SU-DHL-6 (cell line): ENCODE data around the gene CXCL5.

ENCODE experiments used
- H2AFZ ChIP-seq: fragments of 200-600 bp; sonication (generic); 2 replicates; pipeline ENCODE4 v1.6.1; 2014; ENCODE audit warnings: low read depth, mild to moderate bottlenecking, moderate library complexity, mixed read lengths, antibody characterized with exemption, low read length; ENCODE audit not compliant: severe bottlenecking
- H3F3A ChIP-seq: fragments of 200-600 bp; shearing (Covaris generic); 2 replicates; pipeline ENCODE4 v1.6.0; 2016; ENCODE audit warnings: antibody characterized with exemption, mild to moderate bottlenecking; ENCODE audit not compliant: insufficient read depth
- H3K27ac ChIP-seq: fragments of 200-600 bp; sonication (generic); 2 replicates; pipeline ENCODE4 v1.5.1; 2016; ENCODE audit warnings: low read depth, mild to moderate bottlenecking, low read length, moderate library complexity, mixed read lengths
- H3K27me3 ChIP-seq: fragments of 200-600 bp; sonication (generic), shearing (Covaris generic); 2 replicates; pipeline ENCODE4 v1.6.0; 2014; ENCODE audit warnings: mild to moderate bottlenecking, low read length
- H3K36me3 ChIP-seq: fragments of 200-600 bp; sonication (generic); 2 replicates; pipeline ENCODE4 v1.6.1; 2014; ENCODE audit warnings: mild to moderate bottlenecking, low read length, mixed read lengths
- H3K4me2 ChIP-seq: fragments of 300-600, 200-600 bp; shearing (Covaris generic), sonication (generic); 2 replicates; pipeline ENCODE4 v1.6.0; 2014; ENCODE audit warnings: low read length, low read depth, mild to moderate bottlenecking; ENCODE audit not compliant: poor library complexity, severe bottlenecking
- H3K4me3 ChIP-seq: fragments of 200-600 bp; sonication (generic); 2 replicates; pipeline ENCODE4 v1.5.1; 2014; ENCODE audit warnings: antibody characterized with exemption, low read length, mild to moderate bottlenecking, mixed read lengths; ENCODE audit not compliant: insufficient read depth, poor library complexity, severe bottlenecking
- H3K79me2 ChIP-seq: fragments of 200-600 bp; sonication (generic); 2 replicates; pipeline ENCODE4 v1.6.1; 2014; ENCODE audit warnings: mild to moderate bottlenecking, low read length, moderate library complexity; ENCODE audit not compliant: insufficient read depth
- H3K9ac ChIP-seq: fragments of 200-600 bp; sonication (generic); 2 replicates; pipeline ENCODE4 v1.7.0; 2014; ENCODE audit warnings: mild to moderate bottlenecking, low read length
- H3K9me2 ChIP-seq: fragments of 200-600 bp; sonication (generic); replicated peaks from 2 replicates; pipeline ENCODE4 v1.6.1; 2014; ENCODE audit warnings: low read length; ENCODE audit not compliant: insufficient read depth
- H3K9me3 ChIP-seq: fragments of 200-600 bp; sonication (generic); 2 replicates; pipeline ENCODE4 v1.6.1; 2014; ENCODE audit warnings: low read length, mixed read lengths; ENCODE audit not compliant: insufficient read depth
- H4K20me1 ChIP-seq: fragments of 200-600 bp; sonication (generic); 2 replicates; pipeline ENCODE4 v1.6.1; 2014; ENCODE audit warnings: low read depth, mild to moderate bottlenecking, antibody characterized with exemption, low read length, moderate library complexity, mixed read lengths
- CTCF ChIP-seq: fragments of 200-600 bp; sonication (generic); IDR thresholded peaks from one replicate; pipeline ENCODE4 v1.5.1; 2017; ENCODE audit warnings: antibody characterized with exemption, mild to moderate bottlenecking, low read length, moderate library complexity; ENCODE audit not compliant: insufficient read depth, poor library complexity, severe bottlenecking
- EZH2phosphoT487 ChIP-seq: fragments of 200-600 bp; sonication (generic), shearing (Covaris generic); conservative IDR thresholded peaks from 2 replicates; pipeline ENCODE4 v1.6.1; 2018; ENCODE audit warnings: mild to moderate bottlenecking, antibody characterized with exemption, low read length, moderate library complexity, mixed read lengths

CXCL5 gene

DNA sequence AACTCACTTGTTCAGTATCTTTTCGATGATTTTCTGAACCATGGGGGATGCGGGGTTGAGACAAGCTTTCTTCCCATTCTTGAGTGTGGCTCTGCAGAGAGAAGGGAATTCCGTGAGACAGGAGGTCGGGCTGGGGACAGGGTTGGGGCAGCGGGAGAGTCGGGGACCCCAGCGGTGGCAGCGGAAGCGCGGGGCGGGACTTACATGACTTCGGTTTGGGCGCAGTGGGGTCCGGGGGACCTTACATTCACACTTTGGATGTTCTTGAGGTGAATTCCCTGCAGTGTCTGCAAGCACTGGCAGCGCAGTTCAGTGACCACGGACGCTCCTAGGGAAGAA is 39.6 kb upstream of the CXCL5 start:
- Histone ChIP-seq H2AFZ (no peak overlapping the region), H3K9me2 (no peaks in the 10 kb centered on the region), H3K27ac (no peak overlapping the region), H3K9ac (no peak overlapping the region), H3K4me2 (no peak overlapping the region), H3K79me2 (no peaks in the 10 kb centered on the region), H3K9me3 (no peaks in the 10 kb centered on the region), H3K4me3 (no peak overlapping the region), H3K36me3 (no peaks in the 10 kb centered on the region), H3F3A (no peaks in the 10 kb centered on the region), H4K20me1 (no peaks in the 10 kb centered on the region), H3K27me3 (no peaks in the 10 kb centered on the region)
- no peak for TF ChIP-seq CTCF
- no peak for TF ChIP-seq EZH2phosphoT487

- H4K20me1 ChIP-seq, result no peaks in the 10 kb centered on the region
- no peaks in the 10 kb centered on the region for H3K79me2 ChIP-seq
- TF ChIP-seq EZH2phosphoT487 (no peak), CTCF (no peak)
- no peak overlapping the region for H3K9ac ChIP-seq
- no peaks in the 10 kb centered on the region for H3K9me3 ChIP-seq
- H3F3A ChIP-seq, result no peaks in the 10 kb centered on the region
- no peaks in the 10 kb centered on the region for H3K9me2 ChIP-seq
- H3K36me3 ChIP-seq, result no peaks in the 10 kb centered on the region
- H3K27me3 ChIP-seq, result no peaks in the 10 kb centered on the region
- H2AFZ ChIP-seq, result no peak overlapping the region
- H3K27ac ChIP-seq, result no peak overlapping the region
- H3K4me2 ChIP-seq, result no peak overlapping the region
- no peak overlapping the region for H3K4me3 ChIP-seq
These were observed 38.8 kb upstream of the CXCL5 start for GRCh38 chr4:74037076-74037955.

DNA sequence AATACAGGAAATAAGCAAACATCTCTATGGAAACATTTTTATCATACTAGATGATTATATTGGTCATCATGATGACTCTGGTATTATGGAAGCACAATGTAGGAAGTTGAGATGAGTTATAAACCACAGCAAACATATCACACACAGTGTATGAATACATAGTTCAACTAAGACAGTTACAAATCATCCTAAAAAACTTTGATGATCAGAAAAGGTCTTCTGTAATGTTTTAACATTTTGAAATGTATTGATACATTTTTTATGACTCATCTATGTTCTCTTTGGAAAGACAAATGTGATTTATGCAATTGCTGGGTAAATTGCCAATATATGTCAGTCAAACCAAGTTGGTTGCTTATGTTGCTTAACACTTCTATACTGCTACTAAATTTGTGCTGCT is 35.3 kb upstream of the CXCL5 start:
- TF ChIP-seq EZH2phosphoT487 (no peak), CTCF (no peak)
- H3K4me2 ChIP-seq, result no peak overlapping the region
- H4K20me1 ChIP-seq, result no peaks in the 10 kb centered on the region
- no peaks in the 10 kb centered on the region for H3K27me3 ChIP-seq
- no peak overlapping the region for H3K9ac ChIP-seq
- no peaks in the 10 kb centered on the region for H3K79me2 ChIP-seq
- no peaks in the 10 kb centered on the region for H3F3A ChIP-seq
- H3K9me2 ChIP-seq, result no peaks in the 10 kb centered on the region
- no peak overlapping the region for H3K4me3 ChIP-seq
- H3K27ac ChIP-seq, result no peak overlapping the region
- H3K9me3 ChIP-seq, result no peaks in the 10 kb centered on the region
- no peaks in the 10 kb centered on the region for H3K36me3 ChIP-seq
- no peak overlapping the region for H2AFZ ChIP-seq
